ENCODE measurements around the gene PPP1R9A. TPM values are rescaled to one million over a fixed set of nuclear protein-coding genes. Genes with fewer than 3 reads are reported as not detected.

The PPP1R9A gene
- total and polyA plus RNA-seq, 12 donors = 1.4 to 41.9 (median 29.1) TPM

DNA sequence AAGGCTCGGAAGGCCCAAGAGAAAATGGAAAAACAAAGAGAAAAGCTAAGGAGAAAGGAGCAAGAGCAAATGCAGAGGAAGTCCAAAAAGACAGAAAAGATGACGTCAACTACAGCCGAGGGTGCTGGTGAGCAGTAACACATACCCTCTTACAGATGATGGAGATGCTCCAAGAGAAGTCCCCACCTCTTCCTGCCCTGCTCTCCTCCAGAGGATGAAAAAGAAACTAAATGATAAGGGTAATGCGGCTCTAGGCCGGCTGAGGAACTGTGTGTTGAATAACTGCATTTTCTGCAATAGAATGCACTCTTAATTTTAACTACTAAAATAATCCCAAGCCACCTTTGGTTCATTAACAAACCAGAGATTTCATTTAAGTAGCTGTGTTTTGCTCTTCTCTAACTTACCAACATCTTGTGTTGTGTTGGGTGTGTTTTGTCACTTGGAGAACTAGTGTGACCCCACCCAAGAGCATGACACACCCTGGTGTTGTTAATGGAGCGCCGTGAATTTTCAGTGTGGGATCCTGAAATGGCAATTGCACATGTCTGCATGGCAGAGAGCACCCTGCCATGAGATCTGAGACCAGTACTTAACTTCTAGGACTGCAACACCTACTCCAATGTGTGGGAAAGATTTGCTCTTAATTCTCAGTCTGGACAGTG, 382.9 kb downstream of the PPP1R9A start:
- no peak for ATAC-seq
- 73 to 77% methylated on average over 7 of the region's 7 CpGs for WGBS, 2 donors
- H3K9me3 ChIP-seq = no peaks in the 10 kb centered on the region
- no peaks in the 10 kb centered on the region for H3K4me1 ChIP-seq
- no peak overlapping the region for H3K4me3 ChIP-seq
- TF ChIP-seq, protein P1, sequence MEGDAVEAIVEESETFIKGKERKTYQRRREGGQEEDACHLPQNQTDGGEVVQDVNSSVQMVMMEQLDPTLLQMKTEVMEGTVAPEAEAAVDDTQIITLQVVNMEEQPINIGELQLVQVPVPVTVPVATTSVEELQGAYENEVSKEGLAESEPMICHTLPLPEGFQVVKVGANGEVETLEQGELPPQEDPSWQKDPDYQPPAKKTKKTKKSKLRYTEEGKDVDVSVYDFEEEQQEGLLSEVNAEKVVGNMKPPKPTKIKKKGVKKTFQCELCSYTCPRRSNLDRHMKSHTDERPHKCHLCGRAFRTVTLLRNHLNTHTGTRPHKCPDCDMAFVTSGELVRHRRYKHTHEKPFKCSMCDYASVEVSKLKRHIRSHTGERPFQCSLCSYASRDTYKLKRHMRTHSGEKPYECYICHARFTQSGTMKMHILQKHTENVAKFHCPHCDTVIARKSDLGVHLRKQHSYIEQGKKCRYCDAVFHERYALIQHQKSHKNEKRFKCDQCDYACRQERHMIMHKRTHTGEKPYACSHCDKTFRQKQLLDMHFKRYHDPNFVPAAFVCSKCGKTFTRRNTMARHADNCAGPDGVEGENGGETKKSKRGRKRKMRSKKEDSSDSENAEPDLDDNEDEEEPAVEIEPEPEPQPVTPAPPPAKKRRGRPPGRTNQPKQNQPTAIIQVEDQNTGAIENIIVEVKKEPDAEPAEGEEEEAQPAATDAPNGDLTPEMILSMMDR (IDR thresholded peaks at IDR 0.05) = no peak
- H3K36me3 ChIP-seq = peaks cover 0 to 10% (median 0%) of the 10 kb centered on the region in 9 donors
- intact Hi-C loops (cut with DNase I) = no loop called here
- H3K27me3 ChIP-seq = no peaks in the 10 kb centered on the region
- H3K27ac ChIP-seq = no peak overlapping the region
- DNase-seq = no peak

DNA sequence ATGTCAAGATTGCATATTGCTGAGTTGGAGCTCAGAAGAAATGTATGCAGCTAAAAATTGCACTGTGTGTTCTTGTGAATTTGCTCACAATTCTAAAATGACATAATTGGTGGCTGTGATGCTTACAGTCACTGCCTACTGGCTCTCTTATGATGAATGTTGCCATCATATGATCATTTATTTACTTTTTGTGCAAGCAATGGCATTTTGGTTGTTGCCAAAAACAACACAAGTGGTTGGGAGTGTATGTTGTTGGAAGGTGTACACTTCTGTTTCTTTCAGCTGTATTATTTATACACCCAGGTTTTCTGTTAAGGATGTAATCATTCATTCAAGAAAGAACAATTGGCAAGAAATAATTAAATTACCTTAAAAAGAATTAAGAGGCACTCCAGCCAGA, 388.0 kb downstream of the PPP1R9A start:
- Histone ChIP-seq H3K4me3 (no peak overlapping the region), H3K4me1 (no peaks in the 10 kb centered on the region)
- ATAC-seq = no peak

DNA sequence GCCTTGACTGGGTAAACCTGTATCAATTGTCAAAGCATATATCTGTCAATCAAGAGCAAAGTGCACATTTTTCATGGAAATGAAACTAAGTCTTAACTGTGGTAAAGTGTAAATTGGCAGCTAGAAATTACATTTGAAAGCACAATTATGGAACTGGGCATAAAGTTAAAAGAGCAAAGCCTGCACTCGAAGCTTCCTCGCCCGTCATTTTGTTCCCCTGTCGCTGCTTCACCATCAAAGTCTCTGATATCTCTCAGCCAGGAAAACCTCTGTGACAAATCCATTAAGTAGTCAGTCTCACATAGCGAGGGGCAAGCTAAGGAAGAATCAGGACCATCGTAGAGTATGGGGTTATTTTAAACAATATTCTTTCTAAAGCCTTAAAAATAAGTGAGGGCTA, 389.1 kb downstream of the PPP1R9A start:
- TF ChIP-seq, protein P1 (IDR thresholded peaks at IDR 0.05) = no peak
- Histone ChIP-seq H3K27me3 (no peaks in the 10 kb centered on the region), H3K9me3 (no peaks in the 10 kb centered on the region), H3K4me3 (no peak overlapping the region), H3K4me1 (no peaks in the 10 kb centered on the region), H3K36me3 (peaks cover 0 to 5% (median 0%) of the 10 kb centered on the region in 9 donors), H3K27ac (no peak overlapping the region)
- ATAC-seq (no peak), DNase-seq (no peak)
- 85 to 87% methylated on average over 6 of the region's 6 CpGs for WGBS, 2 donors
- intact Hi-C loops (cut with DNase I) = no loop called here

More for the DNA sequence above, 388.0 kb downstream of the PPP1R9A start:
- no peak for DNase-seq
- H3K27ac ChIP-seq = no peak overlapping the region
- TF ChIP-seq, protein P1 (IDR thresholded peaks at IDR 0.05) = no peak
- peaks cover 0 to 5% (median 0%) of the 10 kb centered on the region in 9 donors for H3K36me3 ChIP-seq
- H3K9me3 ChIP-seq = no peaks in the 10 kb centered on the region
- no peaks in the 10 kb centered on the region for H3K27me3 ChIP-seq
- intact Hi-C loops (cut with DNase I) = no loop called here

DNA sequence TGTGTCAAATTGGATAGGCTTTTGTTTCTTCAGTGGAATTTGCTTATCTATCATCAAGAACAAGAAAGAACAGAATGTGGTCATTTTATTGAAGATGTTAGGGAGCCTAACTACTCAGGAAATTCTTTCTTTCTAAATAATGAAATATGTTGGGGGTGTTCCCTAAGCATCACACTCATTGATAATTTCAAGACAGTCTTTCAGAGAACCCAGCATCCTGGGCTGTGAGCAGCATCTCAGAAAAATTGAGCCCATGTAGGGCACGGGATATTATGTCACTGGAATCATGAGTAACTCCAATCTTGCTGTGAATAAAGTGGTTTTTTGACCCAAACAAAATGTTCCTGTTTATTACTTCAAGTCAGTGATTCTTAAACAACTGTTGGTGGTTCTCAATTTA, 389.6 kb downstream of the PPP1R9A start:
- Histone ChIP-seq H3K27ac (no peak overlapping the region), H3K4me1 (no peaks in the 10 kb centered on the region), H3K9me3 (no peaks in the 10 kb centered on the region), H3K27me3 (no peaks in the 10 kb centered on the region), H3K36me3 (peaks cover 0 to 5% (median 0%) of the 10 kb centered on the region in 9 donors), H3K4me3 (no peak overlapping the region)
- DNase-seq (no peak), ATAC-seq (no peak)
- WGBS, 2 donors = 77 to 91% methylated on average over 1 of the region's 1 CpG
- TF ChIP-seq, protein P1 (IDR thresholded peaks at IDR 0.05) = no peak
- intact Hi-C loops (cut with DNase I) = no loop called here

Measured in heart right ventricle (tissue), 16 donors.